ENCODE results near the gene TNFRSF13B.

The TNFRSF13B gene

DNA sequence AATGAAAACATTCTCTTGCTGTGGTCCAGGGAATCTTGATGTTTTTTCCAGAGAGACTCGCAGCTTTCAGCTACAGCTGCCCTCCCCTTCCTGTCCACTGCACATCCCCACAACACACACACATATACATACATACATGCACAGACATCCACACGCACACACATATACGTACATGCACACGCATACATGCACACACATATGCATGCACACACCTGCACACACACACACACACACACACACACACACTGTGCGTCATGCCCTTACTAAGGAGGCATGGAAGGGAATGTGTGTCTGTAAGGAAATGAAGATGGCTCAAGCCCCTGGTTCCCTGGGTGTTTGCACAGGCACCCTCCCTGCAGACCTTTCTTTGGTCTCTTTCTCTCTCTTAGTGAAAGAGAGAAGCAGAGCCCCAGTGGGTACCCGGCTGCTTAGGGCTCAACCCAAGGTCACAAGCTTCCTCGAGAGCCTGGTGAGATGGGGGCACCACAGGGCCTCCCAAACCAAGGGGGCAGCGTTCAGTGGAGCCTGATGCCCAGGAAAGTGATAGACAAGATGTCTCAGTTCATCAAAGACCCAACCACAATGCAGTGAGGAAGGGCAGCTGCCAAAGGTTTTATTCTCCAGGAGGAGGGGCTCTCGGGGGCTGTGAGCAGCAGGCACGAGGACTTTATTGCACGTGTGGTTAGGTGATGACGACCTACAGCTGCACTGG is 33.3 kb downstream of the TNFRSF13B start:
- no peak for DNase-seq (ENCODE audit: low read depth in 2 of 2)

DNA sequence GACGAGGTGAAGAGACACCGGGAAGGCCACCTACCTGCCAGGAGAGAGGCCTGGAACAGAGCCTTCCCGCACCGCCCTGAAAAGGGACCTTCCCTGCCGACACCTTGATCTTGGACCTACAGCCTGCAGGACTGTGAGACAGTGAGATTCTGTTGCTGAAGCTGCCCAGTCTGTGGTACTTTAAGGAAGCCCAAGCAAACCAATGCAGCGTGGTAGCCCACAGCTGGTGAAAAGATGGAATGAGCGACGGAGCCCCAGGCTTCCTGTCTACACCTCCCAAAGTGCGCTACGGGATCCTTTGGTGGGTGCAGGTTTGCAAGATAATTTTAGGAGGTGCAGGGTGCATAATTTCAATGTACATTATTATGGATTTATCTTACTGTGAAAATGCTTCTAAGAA is 33.9 kb downstream of the TNFRSF13B start:
- DNase-seq (ENCODE audit: low read depth in 2 of 2) = no peak

DNA sequence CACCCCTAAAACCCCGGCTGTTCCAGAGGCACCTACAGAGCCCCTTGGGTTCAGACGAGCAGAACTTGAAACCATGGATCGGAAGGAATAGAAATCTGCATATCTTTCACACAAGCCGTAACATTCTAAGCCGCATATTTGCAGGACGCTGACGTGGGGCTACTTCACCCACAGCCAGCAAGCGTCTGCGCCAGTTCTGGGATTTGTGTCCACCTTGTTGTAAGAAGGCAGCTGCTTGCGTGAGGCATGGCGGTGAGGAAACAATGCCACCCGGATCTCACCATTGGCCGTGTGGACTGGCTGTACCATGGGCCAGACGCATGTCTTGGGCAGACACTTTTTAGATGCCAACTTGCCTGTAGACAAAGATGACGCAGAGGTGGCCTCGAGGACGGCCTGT is 34.5 kb downstream of the TNFRSF13B start:
- DNase-seq (ENCODE audit: low read depth in 2 of 2) = no peak

DNA sequence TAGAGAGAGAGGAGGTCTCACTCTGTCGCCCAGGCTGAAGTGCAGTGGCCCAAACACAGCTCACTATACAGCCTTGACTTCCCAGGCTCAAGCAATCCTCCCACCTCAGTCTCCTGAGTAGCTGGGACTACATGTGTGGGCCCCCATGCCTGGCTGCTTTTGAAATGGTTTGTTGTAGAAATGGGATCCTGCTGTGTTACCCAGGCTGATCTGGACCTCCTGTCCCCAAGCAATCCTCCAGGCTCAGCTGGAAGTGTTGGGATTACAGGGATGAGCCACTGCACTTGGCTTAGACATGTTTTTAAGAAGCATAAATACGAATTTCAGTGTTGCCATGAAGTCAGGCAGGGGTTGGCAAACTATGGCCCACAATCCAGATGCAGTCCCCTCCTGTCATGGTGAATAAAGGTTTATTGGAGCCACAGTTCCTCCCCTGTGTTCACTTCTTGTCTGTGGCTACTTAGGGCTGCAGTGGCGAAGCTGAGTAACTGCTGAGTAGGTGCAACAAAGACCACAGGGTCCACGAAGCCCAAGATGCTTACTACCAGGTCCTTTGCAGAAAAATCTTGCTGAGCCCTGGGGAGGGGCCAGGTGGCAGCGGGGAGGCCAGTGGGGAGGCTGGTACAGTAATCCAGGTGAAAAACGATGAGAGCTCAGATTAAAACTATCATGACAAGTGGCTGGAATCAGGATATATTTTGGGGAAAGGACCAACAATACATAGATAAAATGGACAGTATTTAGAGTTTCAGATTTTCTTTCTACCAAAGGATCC is 35.2 kb downstream of the TNFRSF13B start:
- no peak for DNase-seq (ENCODE audit: low read depth in 2 of 2)

DNA sequence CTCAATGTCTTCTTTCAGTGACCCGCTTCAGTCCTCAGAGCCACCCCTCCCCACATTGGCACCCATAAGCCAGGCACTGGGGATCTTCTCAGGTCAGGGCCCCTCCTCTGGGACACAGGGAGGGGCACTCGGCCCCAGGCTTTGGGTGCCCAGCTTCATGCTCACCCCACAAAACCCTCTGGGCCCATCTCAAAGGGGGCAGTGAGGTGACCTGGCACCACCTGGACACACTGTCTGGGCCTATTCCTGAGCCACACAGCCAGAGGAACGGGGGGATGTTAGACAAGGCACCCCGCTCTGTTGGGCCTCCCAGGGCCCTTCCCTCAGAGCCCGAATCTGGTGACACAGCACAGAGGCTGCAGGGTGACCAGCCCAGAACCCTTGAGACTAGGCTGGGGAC is 36.1 kb downstream of the TNFRSF13B start:
- no peak for DNase-seq (ENCODE audit: low read depth in 2 of 2)

DNA sequence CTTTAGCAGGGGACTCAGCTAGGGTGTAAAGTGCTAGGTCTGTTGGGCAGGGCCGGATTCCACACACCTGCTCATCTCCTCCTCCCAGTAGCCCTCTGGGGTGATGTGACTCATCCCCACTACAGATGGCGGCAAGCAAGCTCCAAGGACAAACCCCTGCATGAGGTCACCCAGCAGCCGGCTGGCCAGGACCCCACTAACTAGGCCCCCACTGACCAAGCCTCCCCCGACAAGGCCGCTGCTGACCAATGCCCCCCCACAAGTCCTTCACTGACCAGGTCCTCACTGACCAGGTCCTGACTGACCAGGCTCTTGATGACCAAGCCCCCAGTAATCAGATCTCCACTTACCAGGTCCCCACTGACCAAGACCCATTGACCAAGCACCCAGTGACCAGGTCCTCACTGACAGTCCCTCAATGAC is 36.7 kb downstream of the TNFRSF13B start:
- DNase-seq (ENCODE audit: low read depth in 2 of 2) = no peak

DNA sequence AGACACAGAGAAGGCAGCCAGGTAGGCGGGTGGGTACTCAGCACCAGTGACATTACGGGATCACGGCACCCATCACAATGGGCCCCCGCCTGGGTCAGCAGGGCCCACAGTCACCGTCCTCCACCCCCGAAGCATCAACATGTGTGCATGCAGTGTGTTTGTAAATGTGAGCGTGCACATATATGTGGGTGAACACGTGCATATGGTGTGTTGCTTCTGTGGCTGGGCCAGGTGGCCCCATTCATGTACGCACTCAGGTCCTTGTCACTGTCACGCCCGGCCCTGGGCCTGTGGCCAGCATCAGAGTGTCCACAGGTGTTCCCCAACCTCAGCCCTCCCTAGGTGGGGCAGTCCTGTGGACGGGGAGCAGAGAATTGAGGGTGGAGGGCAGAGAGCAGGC is 37.1 kb downstream of the TNFRSF13B start:
- DNase-seq (ENCODE audit: low read depth in 2 of 2) = no peak

DNA sequence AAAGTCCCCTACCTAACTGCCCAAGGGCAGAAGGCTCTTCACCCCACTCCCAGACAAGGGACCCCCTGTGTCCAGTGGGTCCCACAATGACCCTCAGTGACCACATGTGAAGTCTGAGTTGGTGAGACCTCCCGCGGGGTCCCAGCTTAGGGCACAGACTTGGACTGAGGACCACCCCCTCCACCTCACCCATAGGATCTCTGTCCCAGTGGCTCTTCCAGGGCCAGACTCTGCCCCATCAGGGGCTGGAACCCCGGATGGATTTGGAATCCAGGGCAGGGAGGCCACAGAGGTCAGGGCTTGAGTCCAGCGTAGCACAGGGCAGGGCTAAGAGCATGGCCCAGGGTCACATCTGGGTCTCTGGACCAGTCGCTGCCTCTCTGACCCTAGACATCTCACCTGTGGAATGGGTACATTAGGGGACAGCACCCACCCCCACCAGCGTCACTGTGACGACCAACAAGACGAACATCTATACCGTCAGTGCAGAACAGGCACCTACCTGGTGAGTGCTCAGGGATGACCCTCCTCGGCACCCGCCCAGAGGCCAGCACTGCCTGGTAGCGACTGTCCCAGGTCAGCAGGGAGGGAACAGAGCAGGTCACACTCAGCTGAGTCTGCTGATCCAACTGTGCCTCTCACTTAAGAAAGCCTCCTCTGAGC is 37.7 kb downstream of the TNFRSF13B start:
- DNase-seq (ENCODE audit: low read depth in 2 of 2) = no peak

DNA sequence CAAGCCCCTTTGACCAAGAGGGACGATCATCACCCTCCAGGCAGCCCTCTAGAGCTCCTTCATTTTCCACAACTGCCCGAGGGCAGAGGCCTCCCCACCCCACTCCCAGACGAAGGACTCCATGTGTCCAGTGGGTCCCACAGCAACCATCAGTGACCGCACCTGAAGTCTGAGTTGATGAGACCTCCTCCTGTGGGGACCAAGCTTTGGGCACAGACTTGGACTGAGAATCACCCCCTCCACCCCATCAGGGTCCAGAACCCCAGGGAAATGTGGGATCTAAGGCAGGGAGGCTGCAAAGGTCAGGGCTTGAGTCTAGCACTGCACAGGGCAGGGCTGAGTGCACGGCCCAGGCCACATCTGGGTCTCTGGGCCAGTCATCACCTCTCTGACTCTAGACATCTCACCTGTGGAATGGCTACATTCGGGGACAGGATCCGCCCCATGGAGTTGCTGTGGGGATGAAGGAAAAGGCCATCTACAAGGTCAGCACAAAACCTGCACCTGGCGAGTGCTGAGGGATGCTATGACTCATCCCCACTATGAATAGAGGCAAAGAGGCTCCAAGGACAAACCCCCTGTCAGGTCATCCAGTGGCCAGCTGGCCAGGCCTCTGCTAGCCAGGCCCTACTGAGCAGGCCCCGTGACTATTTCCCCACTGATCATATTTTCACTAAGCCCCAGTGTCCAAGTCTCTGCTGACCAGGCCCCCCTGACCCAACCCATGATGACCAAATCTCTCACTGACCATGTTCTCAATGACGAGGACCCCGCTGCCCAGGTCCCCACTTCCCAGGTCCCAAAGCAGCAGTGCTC is 38.4 kb downstream of the TNFRSF13B start:
- DNase-seq (ENCODE audit: low read depth in 2 of 2) = no peak

DNA sequence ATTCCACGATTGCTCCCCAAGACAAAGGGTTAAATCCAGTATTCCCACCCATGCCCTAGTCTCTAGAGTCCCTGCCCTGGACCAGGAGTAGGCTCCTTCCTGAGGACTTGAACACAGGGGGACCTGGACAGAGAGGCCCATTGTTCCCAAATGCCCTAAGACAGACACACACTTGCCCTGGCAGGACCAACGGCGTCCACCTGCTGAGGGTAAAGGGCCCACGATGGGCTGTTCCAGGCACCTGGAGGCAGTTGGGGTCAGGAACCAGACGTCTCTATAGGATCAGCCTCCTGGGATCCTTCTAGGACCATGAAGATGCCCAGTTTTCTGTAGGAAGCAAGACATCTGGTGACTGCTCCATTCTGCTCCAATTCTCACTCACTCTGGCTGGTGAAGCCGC is 39.3 kb downstream of the TNFRSF13B start:
- DNase-seq (ENCODE audit: low read depth in 2 of 2) = no peak

DNA sequence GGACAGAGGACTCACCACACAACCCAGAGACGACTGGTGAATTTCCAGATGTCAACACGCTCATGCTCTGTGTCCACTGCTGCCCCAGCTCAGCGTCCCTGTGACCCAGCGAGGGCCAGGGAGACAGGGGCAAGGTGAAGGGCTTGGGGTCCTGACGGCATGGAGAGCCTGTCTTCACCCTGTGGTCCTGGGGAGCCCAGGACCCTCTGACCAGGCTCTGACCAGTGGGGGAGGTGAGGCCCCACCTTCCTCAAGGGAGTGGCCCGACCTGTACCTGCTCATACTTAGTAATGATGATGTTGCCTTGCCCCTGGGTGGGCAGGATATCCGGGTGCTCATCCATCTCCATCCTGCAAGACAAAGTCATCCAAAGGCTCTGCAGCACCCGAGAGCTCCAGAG is 39.8 kb downstream of the TNFRSF13B start:
- DNase-seq (ENCODE audit: low read depth in 2 of 2) = no peak

DNA sequence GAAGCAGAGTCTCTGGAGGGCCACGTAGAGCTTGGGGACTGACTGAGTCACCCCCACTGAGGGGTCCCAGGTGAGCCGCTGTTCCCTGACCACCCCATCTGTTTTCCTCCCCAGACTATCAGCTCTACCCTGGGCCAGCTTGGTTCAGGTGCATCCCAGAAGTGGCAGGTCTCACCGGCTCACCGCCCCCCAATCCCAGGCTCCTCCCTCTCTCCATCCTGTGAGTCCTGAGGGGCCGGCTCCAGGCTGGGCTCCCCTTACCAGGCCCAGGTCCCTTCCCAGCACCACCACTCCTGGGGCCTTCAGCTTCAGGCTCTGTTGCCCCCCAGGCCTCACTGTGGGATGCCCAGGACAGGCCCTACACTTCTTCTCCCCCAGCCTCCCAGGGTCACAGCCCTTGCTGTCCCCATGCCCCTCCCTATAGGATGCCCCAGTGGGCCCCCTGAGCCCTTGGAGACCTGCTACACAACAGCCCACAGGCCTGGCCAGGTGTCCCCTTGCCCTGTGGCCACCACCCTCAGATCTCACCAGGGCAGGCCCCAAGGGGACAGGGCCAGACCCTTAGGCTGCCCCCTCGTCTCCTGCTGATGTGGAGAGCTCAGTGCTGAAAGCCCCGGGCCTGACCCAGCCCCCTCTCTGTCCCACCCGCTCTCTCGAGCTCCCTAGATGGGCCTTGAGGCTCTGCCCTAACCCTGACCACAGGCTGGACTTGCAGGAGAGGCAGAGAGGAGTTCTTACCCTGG is 40.4 kb downstream of the TNFRSF13B start:
- no peak for DNase-seq (ENCODE audit: low read depth in 2 of 2)

DNA sequence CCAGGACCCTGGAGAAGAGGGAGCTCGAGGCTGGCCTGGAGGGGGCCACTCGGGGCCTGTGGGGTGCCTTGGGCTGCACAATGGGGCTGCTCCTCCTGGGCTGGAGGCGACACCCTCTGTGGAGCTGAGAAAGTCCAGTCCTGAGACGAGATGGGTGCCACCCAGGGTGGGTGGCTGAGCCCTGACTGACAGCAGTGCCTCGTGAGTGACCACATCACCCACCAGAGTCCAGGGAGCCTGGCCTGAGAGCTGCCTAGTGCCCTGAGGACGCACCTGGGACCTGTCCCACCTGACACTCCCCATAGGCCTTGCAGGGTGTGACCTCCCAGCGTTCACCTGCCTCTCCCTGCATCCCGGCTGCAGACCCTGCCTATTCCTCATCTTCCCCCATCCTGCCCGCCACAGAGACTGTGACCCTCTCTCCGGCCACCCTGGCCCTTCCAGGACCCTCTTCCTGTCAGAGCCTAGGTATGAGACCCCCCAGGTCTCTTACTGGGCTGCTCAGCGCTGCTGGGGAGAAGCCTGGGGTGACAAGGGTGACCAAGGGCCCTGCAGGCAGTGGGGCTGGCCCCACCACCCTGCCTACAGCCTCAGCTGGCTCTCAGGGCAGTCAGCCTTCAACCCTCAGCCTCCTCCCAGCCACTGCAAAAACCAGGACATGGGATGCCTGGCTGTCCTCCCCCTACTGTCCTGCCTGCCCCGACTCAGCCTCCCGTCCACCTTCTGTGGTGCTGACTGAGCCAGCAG is 41.2 kb downstream of the TNFRSF13B start:
- no peak for DNase-seq (ENCODE audit: low read depth in 2 of 2)

DNA sequence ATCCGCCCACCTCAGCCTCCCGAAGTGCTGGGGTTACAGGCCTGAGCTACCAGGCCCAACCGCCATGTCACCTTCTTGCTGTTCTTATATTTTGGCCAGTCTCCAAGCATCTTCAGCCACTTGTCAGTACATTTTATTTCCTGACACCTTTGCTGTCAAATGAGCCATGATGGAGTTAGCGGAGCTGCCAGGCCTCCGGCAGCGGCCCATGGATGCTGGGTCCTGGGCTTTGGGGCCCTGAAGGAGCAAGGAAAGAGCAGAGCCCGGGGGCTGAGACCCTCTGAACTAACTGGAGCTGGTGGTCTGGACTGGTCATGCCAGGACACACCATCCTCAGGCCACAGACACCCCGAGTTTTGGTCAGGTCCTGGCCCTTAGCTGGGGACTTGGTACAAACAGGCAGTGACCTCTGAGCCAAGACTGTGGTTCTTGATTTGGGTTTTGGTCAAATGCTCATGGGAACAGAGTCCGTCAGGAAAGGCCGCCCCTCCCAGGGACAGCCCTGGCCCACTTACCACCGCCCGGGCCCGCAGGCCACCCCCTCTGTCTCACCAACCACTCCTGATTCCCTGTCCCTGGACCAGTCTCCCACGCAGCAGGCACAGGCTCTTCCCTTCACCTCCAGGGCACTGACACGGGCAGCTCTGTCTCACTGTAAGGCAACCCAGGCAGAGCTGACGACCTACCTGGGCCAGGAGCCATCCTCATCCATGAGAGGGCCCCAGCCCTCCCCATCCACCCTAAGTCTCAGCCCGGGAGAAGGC is 42.0 kb downstream of the TNFRSF13B start:
- DNase-seq (ENCODE audit: low read depth in 2 of 2) = no peak

DNA sequence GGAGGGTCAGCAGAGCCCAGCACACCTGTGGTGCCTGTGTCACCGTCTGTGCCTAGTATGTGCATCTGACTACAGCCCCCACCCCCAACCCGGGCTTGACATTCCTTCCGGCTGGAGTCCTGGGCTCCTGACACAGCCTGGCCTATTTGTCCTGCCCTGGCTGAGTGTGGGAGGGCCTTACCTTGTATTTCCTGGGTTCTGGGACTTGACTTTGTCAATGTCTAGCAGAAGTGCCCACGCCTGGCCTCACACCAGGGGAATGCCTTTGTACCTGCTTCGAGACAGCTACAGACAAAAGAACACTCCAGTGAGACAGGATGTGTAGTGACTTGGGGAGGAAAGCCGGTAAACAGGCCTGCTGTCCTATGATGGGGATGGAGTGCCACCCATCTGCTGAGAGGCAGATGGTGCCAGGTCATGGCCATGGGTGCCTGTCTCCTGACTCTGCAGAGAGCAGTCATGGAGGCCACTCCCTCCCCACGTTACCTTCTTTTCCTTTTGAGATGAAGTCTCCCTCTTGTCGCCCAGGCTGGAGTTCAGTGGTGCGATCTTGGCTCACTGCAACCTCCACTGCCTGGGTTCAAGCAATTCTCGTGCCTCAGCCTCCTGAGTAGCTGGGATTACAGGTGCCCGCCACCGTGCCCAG is 42.8 kb downstream of the TNFRSF13B start:
- DNase-seq (ENCODE audit: low read depth in 2 of 2) = no peak

DNA sequence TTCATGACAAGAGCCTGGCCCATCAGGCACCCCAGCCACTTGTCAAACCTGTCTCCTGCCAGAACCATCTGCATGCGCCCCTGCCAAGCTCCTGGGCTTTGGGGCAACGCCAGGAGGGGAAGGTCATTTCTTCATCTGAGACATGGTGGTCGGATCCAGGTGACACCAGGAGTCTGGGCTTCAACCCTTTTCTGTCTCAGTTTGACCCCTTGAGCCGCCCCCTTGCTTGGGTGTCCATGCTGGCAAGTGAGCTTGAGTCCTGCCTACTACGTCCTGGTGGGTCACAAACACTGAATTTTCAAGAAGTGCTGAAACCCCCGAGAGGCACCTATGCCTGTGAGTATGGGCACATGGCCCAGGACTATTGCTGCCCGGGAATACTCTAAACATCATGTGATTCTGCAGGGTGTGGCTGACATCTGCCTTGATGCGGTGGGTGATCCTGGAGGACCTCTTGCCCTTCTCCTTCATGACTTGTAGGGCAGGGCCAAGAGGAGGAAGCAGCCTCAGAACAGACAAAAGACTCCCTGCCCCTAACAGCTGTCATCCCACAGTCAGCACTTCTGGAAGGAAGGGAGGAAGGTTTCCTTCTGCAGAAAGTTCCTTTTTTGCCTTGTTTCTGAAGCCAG is 43.4 kb downstream of the TNFRSF13B start:
- DNase-seq (ENCODE audit: low read depth in 2 of 2) = no peak

DNA sequence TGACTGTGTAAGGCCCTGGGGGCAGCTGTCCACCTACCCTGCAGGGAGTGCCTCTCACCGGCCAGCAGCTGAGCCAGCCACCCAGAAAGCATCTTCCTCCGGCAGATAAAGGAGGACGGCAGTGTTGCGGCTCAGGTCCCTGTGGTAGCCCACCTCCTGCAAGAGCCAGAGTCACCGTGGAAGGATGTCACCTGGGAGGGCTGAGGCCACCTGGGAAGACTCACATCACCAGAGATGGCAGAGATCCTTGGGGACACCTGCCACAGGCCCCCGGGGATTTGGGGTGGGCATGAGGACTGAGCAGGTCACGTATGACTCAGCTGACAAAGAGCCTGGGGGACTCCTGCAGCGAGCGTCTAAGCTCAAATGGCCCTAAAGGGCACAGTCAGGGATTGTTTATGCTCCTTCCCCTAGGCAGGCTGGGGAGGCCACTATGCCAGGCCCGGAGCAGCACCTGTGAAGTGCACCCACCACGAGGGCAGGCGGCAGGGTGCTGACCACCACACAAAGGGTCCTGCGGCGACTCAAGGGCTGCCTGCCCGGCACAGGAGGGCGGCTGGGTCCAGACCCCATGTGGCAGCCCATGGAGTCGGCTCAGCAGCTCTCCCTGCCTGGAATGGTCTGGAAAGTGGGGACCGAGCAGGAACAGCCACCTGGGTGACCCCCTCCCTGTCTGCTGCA is 44.1 kb downstream of the TNFRSF13B start:
- DNase-seq (ENCODE audit: low read depth in 2 of 2) = no peak
